Neural progenitor cell (in vitro differentiated cells): ENCODE data around the gene LRFN2. TPM values are rescaled to one million over a fixed set of nuclear protein-coding genes. Genes with fewer than 3 reads are reported as not detected.

Source experiments
- DNase-seq: peaks from one replicate; pipeline ENCODE4 v3.0.0-alpha.2; 2016; ENCODE audit warnings: low spot score
- H2AFZ ChIP-seq: fragments of 200-600 bp; sonication (generic); replicated peaks from 2 replicates; pipeline ENCODE4 v1.6.1; 2016; ENCODE audit warnings: antibody characterized with exemption
- H3F3A ChIP-seq: fragments of 200-600 bp; sonication (generic); 2 replicates; pipeline ENCODE4 v1.6.1; 2016; ENCODE audit warnings: antibody characterized with exemption, low read depth
- H3K27ac ChIP-seq: fragments of 200-600 bp; sonication (generic); 2 replicates; pipeline ENCODE4 v1.5.1; 2016; ENCODE audit warnings: mild to moderate bottlenecking
- H3K27me3 ChIP-seq: fragments of 200-600 bp; sonication (generic); 2 replicates; pipeline ENCODE4 v1.6.1; 2016; ENCODE audit warnings: mild to moderate bottlenecking, moderate library complexity
- H3K36me3 ChIP-seq: fragments of 200-600 bp; sonication (generic); 2 replicates; pipeline ENCODE4 v1.5.1; 2016
- H3K4me1 ChIP-seq: fragments of 200-600 bp; sonication (generic); 2 replicates; pipeline ENCODE4 v1.6.1; 2016; ENCODE audit warnings: mixed run types
- H3K4me2 ChIP-seq: fragments of 200-600 bp; sonication (generic); 2 replicates; pipeline ENCODE4 v1.6.1; 2016
- H3K4me3 ChIP-seq: fragments of 200-600 bp; sonication (generic); 2 replicates; pipeline ENCODE4 v1.5.1; 2016
- H3K79me2 ChIP-seq: fragments of 200-600 bp; sonication (generic); 2 replicates; pipeline ENCODE4 v1.6.1; 2016; ENCODE audit warnings: low read depth
- H3K9ac ChIP-seq: fragments of 200-600 bp; sonication (generic); 2 replicates; pipeline ENCODE4 v1.6.1; 2016
- H3K9me3 ChIP-seq: fragments of 200-600 bp; sonication (generic); 2 replicates; pipeline ENCODE4 v1.5.1; 2016; ENCODE audit warnings: low read depth
- H4K20me1 ChIP-seq: fragments of 200-600 bp; sonication (generic); 2 replicates; pipeline ENCODE4 v1.6.1; 2016; ENCODE audit warnings: low read depth
- H3K27ac Mint-ChIP-seq: 3 replicates; pipeline ENCODE4 v1.8.0; 2021; ENCODE audit warnings: mixed read lengths
- H3K27me3 Mint-ChIP-seq: 2 replicates; pipeline ENCODE4 v1.8.0; 2022; ENCODE audit warnings: low read depth, mild to moderate bottlenecking, inconsistent platforms, moderate library complexity, mixed read lengths; ENCODE audit not compliant: insufficient read depth
- H3K36me3 Mint-ChIP-seq: 3 replicates; pipeline ENCODE4 v1.8.0; 2021; ENCODE audit warnings: mixed read lengths
- H3K4me1 Mint-ChIP-seq: 3 replicates; pipeline ENCODE4 v1.8.0; 2021; ENCODE audit warnings: mixed read lengths
- H3K4me3 Mint-ChIP-seq: 3 replicates; pipeline ENCODE4 v1.8.0; 2021; ENCODE audit warnings: mild to moderate bottlenecking, moderate library complexity, mixed read lengths
- H3K9me3 Mint-ChIP-seq: 3 replicates; pipeline ENCODE4 v1.8.0; 2020; ENCODE audit warnings: mixed read lengths
- EZH2 ChIP-seq: fragments of 200-600 bp; sonication (generic); IDR thresholded peaks from 2 replicates; pipeline ENCODE4 v1.6.1; 2017; ENCODE audit warnings: antibody characterized with exemption, mild to moderate bottlenecking, moderate library complexity
- EZH2phosphoT487 ChIP-seq: fragments of 200-600 bp; sonication (generic); IDR thresholded peaks from 2 replicates; pipeline ENCODE4 v1.6.1; 2017; ENCODE audit warnings: antibody characterized with exemption
- total RNA-seq: library from RNA; depleted of rRNA; stranded (reverse); fragments of >200 nt; gene quantifications from 2 replicates; pipeline ENCODE4 v1.2.3, GENCODE V29; 2015; ENCODE audit warnings: low replicate concordance
- TF ChIP-seq, protein P1 (sequence below): fragments of 200-600 bp; sonication (generic); IDR thresholded peaks from 2 replicates; pipeline ENCODE4 v1.5.1; 2017; ENCODE audit warnings: antibody characterized with exemption, mild to moderate bottlenecking

The LRFN2 gene
- total RNA-seq, 1 donor from 2014 or later, result not detected

DNA sequence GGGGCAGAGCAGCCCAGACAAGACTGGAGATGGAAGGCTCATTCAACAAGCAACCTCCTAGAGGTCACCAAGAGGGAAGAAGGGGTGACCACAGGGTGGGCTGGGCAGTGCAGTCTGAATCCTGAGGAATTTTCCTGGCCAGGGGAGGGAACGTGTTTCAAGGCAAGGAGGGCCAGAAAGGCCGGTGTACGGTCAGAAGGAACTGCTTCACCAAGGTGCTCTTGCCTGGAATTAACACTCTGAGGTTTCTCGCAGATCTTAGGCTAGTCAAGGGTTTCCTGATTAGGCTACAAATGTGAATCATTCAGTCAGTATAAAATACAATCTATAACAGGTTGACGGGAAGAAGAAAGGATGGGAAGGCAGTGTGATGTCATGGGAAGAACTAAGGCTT is 199.3 kb downstream of the LRFN2 start:
- H3K27me3 ChIP-seq, result no peaks in the 10 kb centered on the region
- H3F3A ChIP-seq, result no peaks in the 10 kb centered on the region
- H3K27me3 Mint-ChIP-seq, result peaks cover 4% of the 10 kb centered on the region
- H3K9me3 ChIP-seq, result no peaks in the 10 kb centered on the region
- TF ChIP-seq EZH2, result no peak
- TF ChIP-seq EZH2phosphoT487, result no peak
- TF ChIP-seq, protein P1, sequence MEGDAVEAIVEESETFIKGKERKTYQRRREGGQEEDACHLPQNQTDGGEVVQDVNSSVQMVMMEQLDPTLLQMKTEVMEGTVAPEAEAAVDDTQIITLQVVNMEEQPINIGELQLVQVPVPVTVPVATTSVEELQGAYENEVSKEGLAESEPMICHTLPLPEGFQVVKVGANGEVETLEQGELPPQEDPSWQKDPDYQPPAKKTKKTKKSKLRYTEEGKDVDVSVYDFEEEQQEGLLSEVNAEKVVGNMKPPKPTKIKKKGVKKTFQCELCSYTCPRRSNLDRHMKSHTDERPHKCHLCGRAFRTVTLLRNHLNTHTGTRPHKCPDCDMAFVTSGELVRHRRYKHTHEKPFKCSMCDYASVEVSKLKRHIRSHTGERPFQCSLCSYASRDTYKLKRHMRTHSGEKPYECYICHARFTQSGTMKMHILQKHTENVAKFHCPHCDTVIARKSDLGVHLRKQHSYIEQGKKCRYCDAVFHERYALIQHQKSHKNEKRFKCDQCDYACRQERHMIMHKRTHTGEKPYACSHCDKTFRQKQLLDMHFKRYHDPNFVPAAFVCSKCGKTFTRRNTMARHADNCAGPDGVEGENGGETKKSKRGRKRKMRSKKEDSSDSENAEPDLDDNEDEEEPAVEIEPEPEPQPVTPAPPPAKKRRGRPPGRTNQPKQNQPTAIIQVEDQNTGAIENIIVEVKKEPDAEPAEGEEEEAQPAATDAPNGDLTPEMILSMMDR, result no peak
- H3K4me1 Mint-ChIP-seq, result no peaks in the 10 kb centered on the region
- no peak overlapping the region for H3K9ac ChIP-seq
- no peak for DNase-seq
- H4K20me1 ChIP-seq, result no peaks in the 10 kb centered on the region
- H3K4me3 Mint-ChIP-seq, result no peak overlapping the region
- H3K79me2 ChIP-seq, result no peaks in the 10 kb centered on the region
- no peaks in the 10 kb centered on the region for H3K4me1 ChIP-seq
- no peak overlapping the region for H3K4me3 ChIP-seq
- no peak overlapping the region for H2AFZ ChIP-seq
- H3K36me3 Mint-ChIP-seq, result no peaks in the 10 kb centered on the region
- H3K9me3 Mint-ChIP-seq, result no peaks in the 10 kb centered on the region
- no peak overlapping the region for H3K27ac Mint-ChIP-seq
- H3K27ac ChIP-seq, result no peak overlapping the region
- H3K36me3 ChIP-seq, result no peaks in the 10 kb centered on the region
- no peak overlapping the region for H3K4me2 ChIP-seq

DNA sequence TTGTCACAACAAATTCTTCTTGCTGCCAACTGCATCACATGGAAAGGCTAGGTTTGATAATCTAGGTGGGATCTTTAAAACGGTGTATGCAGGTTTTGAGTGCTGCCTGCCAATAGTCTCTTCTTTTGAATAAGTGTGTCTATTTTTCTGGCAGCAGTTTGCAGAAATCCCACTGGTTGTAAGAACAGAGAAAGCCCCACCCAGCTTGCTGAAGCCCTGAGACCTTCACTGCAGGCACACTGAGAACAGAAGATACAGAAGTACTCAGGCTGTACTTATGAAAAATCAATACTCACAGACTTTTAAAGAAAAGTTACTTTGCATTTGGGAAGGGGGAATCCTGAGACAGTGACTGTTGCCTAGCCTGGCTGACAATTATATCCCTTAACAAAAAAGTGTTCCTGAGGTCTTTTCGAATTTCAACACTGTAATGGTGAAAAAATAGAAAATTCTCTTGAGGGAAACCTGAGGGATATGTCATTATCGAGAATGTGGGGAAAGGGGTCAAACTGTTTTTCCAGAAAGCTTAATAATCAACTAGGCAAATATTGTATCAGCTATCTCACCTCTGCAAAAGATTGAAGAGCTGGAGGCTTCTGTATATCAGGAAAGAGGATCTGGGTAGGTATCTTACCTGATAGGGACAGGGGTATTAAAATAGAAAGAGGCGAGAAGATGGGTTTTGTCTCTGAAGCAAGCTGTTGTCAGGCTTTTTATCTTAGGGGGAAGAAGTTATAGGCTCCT is 199.9 kb downstream of the LRFN2 start:
- H3K9me3 Mint-ChIP-seq, result no peaks in the 10 kb centered on the region
- no peak overlapping the region for H3K27ac ChIP-seq
- no peaks in the 10 kb centered on the region for H3K79me2 ChIP-seq
- no peaks in the 10 kb centered on the region for H3K4me1 Mint-ChIP-seq
- H3K4me3 ChIP-seq, result no peak overlapping the region
- TF ChIP-seq EZH2 (no peak), EZH2phosphoT487 (no peak)
- TF ChIP-seq, protein P1, result no peak
- peaks cover 4% of the 10 kb centered on the region for H3K27me3 Mint-ChIP-seq
- no peak for DNase-seq
- H4K20me1 ChIP-seq, result no peaks in the 10 kb centered on the region
- H3F3A ChIP-seq, result no peaks in the 10 kb centered on the region
- no peaks in the 10 kb centered on the region for H3K36me3 ChIP-seq
- H3K36me3 Mint-ChIP-seq, result no peaks in the 10 kb centered on the region
- H3K27me3 ChIP-seq, result no peaks in the 10 kb centered on the region
- H2AFZ ChIP-seq, result no peak overlapping the region
- H3K9ac ChIP-seq, result no peak overlapping the region
- no peak overlapping the region for H3K4me3 Mint-ChIP-seq
- no peaks in the 10 kb centered on the region for H3K9me3 ChIP-seq
- H3K27ac Mint-ChIP-seq, result no peak overlapping the region
- H3K4me1 ChIP-seq, result no peaks in the 10 kb centered on the region
- H3K4me2 ChIP-seq, result no peak overlapping the region

GRCh38 chr6:40386200-40386599 is 201.0 kb downstream of the LRFN2 start:
- Mint-ChIP-seq H3K27me3 (peaks cover 2% of the 10 kb centered on the region), H3K9me3 (no peaks in the 10 kb centered on the region), H3K27ac (no peak overlapping the region), H3K36me3 (no peaks in the 10 kb centered on the region), H3K4me1 (no peaks in the 10 kb centered on the region), H3K4me3 (no peak overlapping the region)
- TF ChIP-seq, protein P1, result no peak
- TF ChIP-seq EZH2, result no peak
- TF ChIP-seq EZH2phosphoT487, result no peak
- H4K20me1 ChIP-seq, result no peaks in the 10 kb centered on the region
- no peak for DNase-seq
- no peak overlapping the region for H3K4me3 ChIP-seq
- no peaks in the 10 kb centered on the region for H3K4me1 ChIP-seq
- H3F3A ChIP-seq, result no peaks in the 10 kb centered on the region
- no peak overlapping the region for H2AFZ ChIP-seq
- no peaks in the 10 kb centered on the region for H3K36me3 ChIP-seq
- H3K9ac ChIP-seq, result no peak overlapping the region
- H3K27me3 ChIP-seq, result no peaks in the 10 kb centered on the region
- no peaks in the 10 kb centered on the region for H3K79me2 ChIP-seq
- no peak overlapping the region for H3K4me2 ChIP-seq
- H3K9me3 ChIP-seq, result no peaks in the 10 kb centered on the region
- no peak overlapping the region for H3K27ac ChIP-seq
